ENCODE data around the gene MAGI1.

GRCh38 chr3:65531499-65531898 is 507.2 kb downstream of the MAGI1 start:
- TF ChIP-seq CTCF (IDR thresholded peaks at IDR 0.05) (no peak), EZH2 (IDR thresholded peaks at IDR 0.05; ENCODE audit: borderline replicate concordance, insufficient read depth, low read depth, low read length, poor library complexity, severe bottlenecking) (no peak)
